Stomach (tissue), 9 donors: ENCODE results near the gene RPL29. TPM values are rescaled to one million over a fixed set of nuclear protein-coding genes. Genes with fewer than 3 reads are reported as not detected.

ENCODE experiments used
- DNase-seq, 2 donors: peaks; one replicate each; pipeline versions ENCODE4 v3.0.0 to v3.0.0-alpha.2; 2013 to 2019
- H3K27ac ChIP-seq, 5 donors: fragments of 200-600 bp in 4 of 5; sonication (generic) in 4 of 5; one replicate each; pipeline ENCODE4 v1.5.1; 2013 to 2019; ENCODE audit warnings: mild to moderate bottlenecking in 1 of 5, moderate library complexity in 1 of 5
- H3K27me3 ChIP-seq, 3 donors: fragments of 200-600 bp; sonication (generic); one replicate each; pipeline ENCODE4 v1.5.1; 2017 to 2019; ENCODE audit warnings: mixed run types in 1 of 3
- H3K36me3 ChIP-seq, 4 donors: fragments of 200-600 bp; sonication (generic); 1 replicate in 3 of 4; 2 replicates in 1 of 4; pipeline ENCODE4 v1.5.1; 2016 to 2019
- H3K4me1 ChIP-seq, 4 donors: fragments of 200-600 bp; sonication (generic); one replicate each; pipeline ENCODE4 v1.5.1; 2016 to 2019
- H3K4me3 ChIP-seq, 4 donors: fragments of 200-600 bp; sonication (generic) in 3 of 4; one replicate each; pipeline ENCODE4 v1.5.1; 2016 to 2019; ENCODE audit warnings: mild to moderate bottlenecking in 1 of 4
- H3K9me3 ChIP-seq, 4 donors: fragments of 200-600 bp; sonication (generic); one replicate each; pipeline ENCODE4 v1.5.1; 2016 to 2019
- EP300 ChIP-seq: sonication (generic); formaldehyde crosslinking; IDR thresholded peaks from one replicate; pipeline ENCODE4 v1.6.1; 2017; ENCODE audit warnings: antibody characterized with exemption
- POLR2A ChIP-seq, 4 donors: fragments of 450-650 bp; IDR thresholded peaks; one replicate each; pipeline ENCODE4 v1.6.1; 2016; ENCODE audit warnings: antibody characterized with exemption in 4 of 4, control low read depth in 2 of 4, mild to moderate bottlenecking in 1 of 4, moderate library complexity in 1 of 4
- POLR2AphosphoS5 ChIP-seq, 3 donors: sonication (generic); formaldehyde crosslinking; IDR thresholded peaks; one replicate each; pipeline ENCODE4 v1.6.1; 2016; ENCODE audit warnings: antibody characterized with exemption in 3 of 3
- WGBS, 5 donors: extraction: QIAGEN DNeasy Blood & Tissue Kit in 3 of 5; methylation state at CpG; one replicate each; pipeline versions ENCODE4 v1.1.5 to v1.1.7; 2013 to 2018; 5-methylcytosine and 5-hydroxymethylcytosine counted together
- intact Hi-C: fragments of 100-400 bp; cut with DNase I; formaldehyde crosslinking; loops from one replicate; pipeline ENCODE4 v1.15.1; 2023; ENCODE audit warnings: low total_unique reads
- polyA plus RNA-seq, 3 donors: library from polyadenylated mRNA; stranded (reverse); fragments of 200-250 nt; gene quantifications; one replicate each; pipeline ENCODE4 v1.2.3, GENCODE V29; 2013
- total RNA-seq, 5 donors: library from RNA; depleted of rRNA; stranded (reverse); fragments of >200 nt; gene quantifications; one replicate each; pipeline versions ENCODE4 v1.1.0 to v1.2.3, GENCODE V29; 2014 to 2016
- TF ChIP-seq, protein P1 (sequence below), 7 experiments: fragments of 450-650 bp in 4 of 7; fragments of 200-600 bp in 3 of 7; sonication (generic) in 3 of 7; IDR thresholded peaks; one replicate each; pipeline ENCODE4 v1.5.1; 2016 to 2019; ENCODE audit warnings: antibody characterized with exemption in 7 of 7, control low read depth in 2 of 7, mild to moderate bottlenecking in 1 of 7
- donor health status: healthy with polysubstance abuse.
- donor health status: Bipolar disorder and iron deficiency.
- donor health status: healthy.

RPL29 gene
- total and polyA plus RNA-seq, 8 donors: 144 to 3,071 (median 1,266) TPM

DNA sequence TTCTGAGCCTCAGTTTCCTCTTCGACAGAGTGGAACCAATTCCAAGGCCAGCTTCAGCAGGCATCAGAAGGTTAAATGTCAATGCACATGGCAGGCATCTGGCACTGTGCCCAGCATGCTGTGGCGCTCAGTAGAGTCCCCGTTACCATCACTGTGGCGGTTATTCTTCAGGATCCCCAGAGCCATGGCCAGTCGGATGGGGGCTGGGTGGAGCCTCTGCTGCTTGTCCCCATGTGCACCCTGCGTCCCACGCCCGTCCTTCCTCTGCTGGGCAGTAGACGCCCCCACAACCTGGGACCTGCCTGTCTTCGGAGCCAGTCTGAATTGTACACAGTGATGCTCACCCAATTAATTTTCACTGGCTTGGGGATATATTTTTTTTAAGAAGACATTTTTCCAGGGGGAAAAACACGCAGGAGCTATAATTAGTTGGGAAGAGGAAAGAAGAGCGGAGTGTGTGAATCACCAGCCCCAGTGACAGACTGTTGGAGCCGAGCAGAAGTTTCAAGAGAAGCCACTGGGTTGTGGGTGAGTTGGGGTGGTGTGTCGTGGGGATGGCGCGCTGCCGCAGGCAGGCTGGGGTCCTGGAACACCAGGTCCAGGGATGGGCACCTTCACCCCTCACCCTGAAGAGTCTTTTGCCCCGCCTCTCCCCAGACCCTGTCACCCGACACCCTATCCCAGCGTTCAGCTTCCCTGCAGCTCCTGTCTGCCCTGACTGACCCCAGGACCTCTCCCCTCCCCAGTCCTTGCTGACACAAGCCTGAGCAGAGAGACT is 26.8 kb upstream of the RPL29 start:
- Histone ChIP-seq H3K4me3 (no peak overlapping the region), H3K27ac (peak overlapping the region in 3 of 5 donors; percentile 26 to 40 (median 29)), H3K4me1 (peaks cover 0 to 25% (median 2%) of the 10 kb centered on the region in 4 donors), H3K36me3 (no peaks in the 10 kb centered on the region), H3K9me3 (no peaks in the 10 kb centered on the region), H3K27me3 (no peaks in the 10 kb centered on the region)
- WGBS, 5 donors: 75 to 85% (median 80%) methylated on average over 19 to 20 of the region's 20 CpGs
- DNase-seq: no peak
- TF ChIP-seq POLR2AphosphoS5 (IDR thresholded peaks at IDR 0.05): no peak
- no peak for TF ChIP-seq EP300
- TF ChIP-seq POLR2A (IDR thresholded peaks at IDR 0.05): no peak
- TF ChIP-seq, protein P1, sequence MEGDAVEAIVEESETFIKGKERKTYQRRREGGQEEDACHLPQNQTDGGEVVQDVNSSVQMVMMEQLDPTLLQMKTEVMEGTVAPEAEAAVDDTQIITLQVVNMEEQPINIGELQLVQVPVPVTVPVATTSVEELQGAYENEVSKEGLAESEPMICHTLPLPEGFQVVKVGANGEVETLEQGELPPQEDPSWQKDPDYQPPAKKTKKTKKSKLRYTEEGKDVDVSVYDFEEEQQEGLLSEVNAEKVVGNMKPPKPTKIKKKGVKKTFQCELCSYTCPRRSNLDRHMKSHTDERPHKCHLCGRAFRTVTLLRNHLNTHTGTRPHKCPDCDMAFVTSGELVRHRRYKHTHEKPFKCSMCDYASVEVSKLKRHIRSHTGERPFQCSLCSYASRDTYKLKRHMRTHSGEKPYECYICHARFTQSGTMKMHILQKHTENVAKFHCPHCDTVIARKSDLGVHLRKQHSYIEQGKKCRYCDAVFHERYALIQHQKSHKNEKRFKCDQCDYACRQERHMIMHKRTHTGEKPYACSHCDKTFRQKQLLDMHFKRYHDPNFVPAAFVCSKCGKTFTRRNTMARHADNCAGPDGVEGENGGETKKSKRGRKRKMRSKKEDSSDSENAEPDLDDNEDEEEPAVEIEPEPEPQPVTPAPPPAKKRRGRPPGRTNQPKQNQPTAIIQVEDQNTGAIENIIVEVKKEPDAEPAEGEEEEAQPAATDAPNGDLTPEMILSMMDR (IDR thresholded peaks at IDR 0.05): no peak
- intact Hi-C loops: no loop called here

DNA sequence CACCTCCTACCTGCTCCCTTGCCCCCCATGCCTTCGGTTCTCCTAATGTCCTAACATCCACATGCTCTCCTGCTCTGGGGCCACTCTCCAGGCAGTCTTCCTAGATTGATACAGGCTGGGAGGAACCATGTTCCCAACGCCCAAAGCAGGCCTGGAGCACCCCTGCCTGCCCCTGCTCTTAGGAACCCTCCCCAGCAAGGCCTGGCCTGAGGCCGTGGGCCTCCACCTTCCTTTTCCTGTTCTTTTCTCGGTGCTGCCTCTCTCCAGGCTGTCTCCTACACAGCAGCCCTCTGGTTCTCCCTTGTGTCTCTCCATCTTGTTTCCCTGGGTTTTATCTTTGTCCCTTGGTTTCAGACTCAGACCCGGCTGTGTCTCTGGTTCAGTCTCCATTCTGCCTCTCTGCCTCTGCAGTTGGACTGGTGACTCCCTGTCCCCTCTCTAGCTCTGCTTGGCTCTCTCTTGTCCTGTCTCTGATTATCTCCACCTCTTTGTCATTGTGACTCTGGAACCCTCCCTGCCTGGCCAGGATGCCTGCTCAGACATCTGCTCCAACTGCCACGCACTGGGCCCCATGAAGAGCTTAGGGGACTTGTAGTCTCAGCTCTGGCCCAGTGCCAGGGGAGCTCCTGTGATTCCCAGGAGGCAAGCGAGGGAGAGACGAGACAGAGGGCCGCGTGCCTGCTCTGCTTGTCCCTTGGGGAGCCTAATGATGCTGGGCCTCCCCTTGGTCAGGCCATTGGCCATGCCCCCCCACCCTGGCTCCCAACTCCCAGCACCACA is 26.0 kb upstream of the RPL29 start:
- TF ChIP-seq EP300 (no peak), POLR2A (IDR thresholded peaks at IDR 0.05) (no peak), POLR2AphosphoS5 (IDR thresholded peaks at IDR 0.05) (no peak)
- TF ChIP-seq, protein P1 (IDR thresholded peaks at IDR 0.05): no peak
- intact Hi-C loops: no loop called here
- 71 to 88% (median 83%) methylated on average over 6 to 10 of the region's 10 CpGs for WGBS, 5 donors

DNA sequence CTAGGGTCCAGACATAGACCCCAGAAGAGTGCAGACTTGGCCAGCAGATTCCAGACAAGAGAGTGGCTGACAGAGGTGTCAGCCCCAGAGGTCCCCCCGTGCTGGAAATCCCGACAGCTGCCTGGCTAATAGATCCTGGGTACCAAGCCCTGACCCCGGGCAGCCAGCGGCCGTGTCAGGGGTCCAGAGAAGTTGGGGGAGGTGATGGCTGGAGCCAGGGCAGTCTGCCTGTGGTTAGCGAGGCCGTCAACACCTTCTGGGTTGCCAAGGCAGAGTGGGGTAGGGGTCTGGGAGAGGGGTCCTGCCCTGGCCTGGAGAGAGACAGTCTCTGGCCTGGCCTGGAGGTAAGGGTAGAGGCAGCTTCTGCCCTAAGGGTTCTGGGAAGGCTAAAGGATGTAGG is 25.1 kb upstream of the RPL29 start:
- 91 to 96% (median 93%) methylated on average over 6 to 7 of the region's 7 CpGs for WGBS, 5 donors
- Histone ChIP-seq H3K4me1 (peaks cover 0 to 25% (median 2%) of the 10 kb centered on the region in 4 donors), H3K9me3 (no peaks in the 10 kb centered on the region), H3K4me3 (no peak overlapping the region), H3K27ac (peak overlapping the region in 3 of 5 donors; percentile 8 to 29 (median 15)), H3K27me3 (no peaks in the 10 kb centered on the region), H3K36me3 (no peaks in the 10 kb centered on the region)
- no peak for TF ChIP-seq EP300
- no peak for TF ChIP-seq POLR2AphosphoS5 (IDR thresholded peaks at IDR 0.05)
- TF ChIP-seq POLR2A (IDR thresholded peaks at IDR 0.05): no peak
- TF ChIP-seq, protein P1 (IDR thresholded peaks at IDR 0.05): no peak
- intact Hi-C loops: no loop called here
- DNase-seq: no peak

More for the DNA sequence above, 26.0 kb upstream of the RPL29 start:
- Histone ChIP-seq H3K27ac (peak overlapping the region in 4 of 5 donors; percentile 4 to 40 (median 28)), H3K27me3 (no peaks in the 10 kb centered on the region), H3K9me3 (no peaks in the 10 kb centered on the region), H3K36me3 (no peaks in the 10 kb centered on the region), H3K4me3 (no peak overlapping the region), H3K4me1 (peaks cover 0 to 25% (median 2%) of the 10 kb centered on the region in 4 donors)
- DNase-seq: peak in 1 of 2 donors; percentile 42

DNA sequence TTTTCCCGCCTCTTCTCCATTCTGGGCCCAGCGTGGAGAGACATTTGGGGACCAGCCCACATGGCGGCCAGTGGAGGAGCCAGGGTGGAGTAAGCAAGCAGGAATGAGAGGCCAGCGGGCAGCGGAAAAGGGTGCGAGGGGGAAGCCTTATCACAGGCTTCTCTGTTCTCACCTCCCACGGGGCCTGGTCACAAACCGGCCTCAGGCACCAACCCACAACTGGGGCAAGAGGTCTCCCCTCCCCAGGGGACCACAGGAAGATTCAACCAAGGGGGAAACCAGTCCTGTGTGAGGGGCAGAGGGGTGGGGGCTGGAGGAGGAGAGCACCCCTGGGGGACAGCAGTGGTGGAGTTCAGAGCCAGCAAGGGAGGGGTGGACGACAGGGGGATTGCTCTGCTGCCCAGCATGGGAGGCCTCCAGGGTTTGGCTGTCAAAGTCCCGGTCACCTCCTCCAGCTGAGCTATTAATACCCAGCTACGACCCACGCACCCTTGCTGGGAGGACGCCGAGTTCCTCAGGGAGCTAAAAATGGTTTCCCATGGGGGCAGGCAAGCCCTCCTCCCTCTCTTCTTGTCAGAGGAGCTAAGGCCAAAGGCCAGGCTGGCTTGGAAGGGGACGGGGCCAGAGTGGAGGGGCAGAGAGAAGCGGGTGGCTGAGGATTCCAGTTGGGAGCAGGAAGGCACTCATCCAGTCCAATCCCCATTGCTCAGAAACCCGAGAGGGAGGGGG is 23.8 kb upstream of the RPL29 start:
- WGBS, 5 donors: 73 to 82% (median 82%) methylated on average over 14 to 17 of the region's 17 CpGs
- intact Hi-C loops: no loop called here
- Histone ChIP-seq H3K27ac (peak overlapping the region in 3 of 5 donors; percentile 20 to 46 (median 25)), H3K4me3 (no peak overlapping the region), H3K4me1 (peaks cover 0 to 25% (median 2%) of the 10 kb centered on the region in 4 donors), H3K36me3 (no peaks in the 10 kb centered on the region), H3K27me3 (no peaks in the 10 kb centered on the region), H3K9me3 (no peaks in the 10 kb centered on the region)
- DNase-seq: no peak
- TF ChIP-seq, protein P1 (IDR thresholded peaks at IDR 0.05): no peak
- peak; percentile 55 for TF ChIP-seq EP300
